HG03575 (cell line): Measurements from ENCODE around the gene MAD1L1.

Source experiments
- ATAC-seq: cut with Tn5 transposase; IDR thresholded peaks from one replicate; pipeline ENCODE4 v1.9.1; 2021; ENCODE audit not compliant: unreplicated experiment, insufficient number of reproducible peaks, low FRiP score; ENCODE audit errors: extremely low read depth

The MAD1L1 gene

DNA sequence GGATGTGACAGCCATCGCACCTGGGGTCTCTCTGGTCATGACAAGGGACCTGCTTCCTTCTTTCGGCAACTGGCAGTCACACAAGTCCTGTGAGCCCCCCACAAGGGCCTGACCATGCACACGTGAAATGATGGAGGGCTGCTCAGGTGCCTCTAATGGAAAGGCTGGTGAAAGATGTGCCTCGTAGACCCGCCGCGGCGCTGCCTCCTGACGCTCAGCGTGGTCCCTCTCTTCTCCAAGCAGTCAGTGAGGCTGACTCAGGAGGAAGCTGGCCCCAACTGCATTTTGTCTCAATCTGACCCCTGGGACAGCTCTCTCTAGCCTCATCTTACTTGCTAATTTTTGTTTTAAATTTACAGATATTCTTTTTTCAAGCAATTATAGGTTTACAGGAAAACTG, 100.9 kb downstream of the MAD1L1 start:
- no peak for ATAC-seq

DNA sequence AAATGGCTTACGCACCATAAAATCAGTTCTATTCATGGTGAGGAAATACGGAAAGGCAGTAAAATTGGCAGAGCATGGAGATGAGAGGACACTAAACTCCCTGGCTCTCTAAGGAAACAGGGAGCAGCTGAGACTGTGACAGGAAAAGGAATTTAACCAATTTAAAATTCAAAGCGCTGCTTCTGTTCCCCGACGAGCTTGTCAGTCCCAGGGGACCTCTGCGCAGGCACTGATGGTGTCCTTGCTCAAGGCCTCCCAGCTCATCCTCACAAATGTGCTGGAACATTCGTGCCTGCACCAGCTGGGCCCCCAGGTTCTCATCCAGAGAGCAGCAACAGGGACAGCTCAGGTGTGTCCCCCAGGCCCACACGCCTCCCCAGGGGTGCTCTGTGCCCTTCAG, 101.4 kb downstream of the MAD1L1 start:
- ATAC-seq = no peak

DNA sequence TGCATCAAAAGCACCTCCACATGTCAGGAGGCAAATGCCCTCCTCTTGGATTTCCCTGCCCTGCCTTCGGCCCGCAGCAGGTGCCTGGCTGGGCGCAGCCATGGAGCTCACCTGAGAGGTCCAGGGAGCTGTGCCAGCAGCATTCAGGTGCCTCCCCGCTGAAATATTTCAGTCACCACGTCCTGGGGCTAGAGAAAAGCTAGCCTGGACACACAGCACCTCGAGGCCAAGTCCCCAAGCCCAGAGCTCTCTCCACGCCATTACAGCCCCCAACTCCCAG, 102.7 kb downstream of the MAD1L1 start:
- no peak for ATAC-seq

DNA sequence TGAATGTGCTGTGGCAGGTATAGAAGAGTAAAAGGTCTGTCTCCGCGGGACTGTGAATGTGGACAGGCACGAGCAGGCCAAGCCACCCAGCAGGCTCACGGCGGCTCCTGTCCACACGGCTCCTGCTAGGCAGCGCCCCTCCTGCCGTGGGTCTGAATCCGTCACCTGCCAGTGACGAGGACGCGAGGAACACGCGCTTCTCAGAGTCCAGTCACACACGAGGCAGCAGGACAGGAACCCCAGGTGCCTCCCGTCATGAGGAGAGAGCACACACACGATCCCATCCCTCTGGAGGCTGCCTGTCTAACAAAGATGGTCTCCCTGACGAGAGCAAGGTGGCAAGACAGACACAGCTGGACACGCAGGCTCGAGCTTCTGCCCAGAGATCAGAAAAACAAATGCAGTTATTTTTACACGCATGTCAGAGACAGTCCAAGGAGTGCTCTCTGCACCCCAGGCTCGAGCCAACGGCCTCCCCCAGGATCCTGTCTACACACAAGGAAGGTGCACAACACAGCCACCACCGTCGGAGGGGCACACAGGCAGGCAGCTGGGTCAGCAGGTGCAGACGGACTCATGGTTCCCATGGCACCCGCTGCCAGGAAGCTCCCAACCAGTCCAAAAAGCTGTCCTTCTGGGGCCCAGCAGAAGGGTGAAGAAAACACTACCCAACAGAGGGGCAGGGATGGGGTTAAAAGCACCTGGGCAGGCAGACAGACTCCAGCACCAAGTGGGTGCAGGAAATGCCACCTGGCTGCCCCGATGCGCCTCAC, 103.2 kb downstream of the MAD1L1 start:
- ATAC-seq = no peak

DNA sequence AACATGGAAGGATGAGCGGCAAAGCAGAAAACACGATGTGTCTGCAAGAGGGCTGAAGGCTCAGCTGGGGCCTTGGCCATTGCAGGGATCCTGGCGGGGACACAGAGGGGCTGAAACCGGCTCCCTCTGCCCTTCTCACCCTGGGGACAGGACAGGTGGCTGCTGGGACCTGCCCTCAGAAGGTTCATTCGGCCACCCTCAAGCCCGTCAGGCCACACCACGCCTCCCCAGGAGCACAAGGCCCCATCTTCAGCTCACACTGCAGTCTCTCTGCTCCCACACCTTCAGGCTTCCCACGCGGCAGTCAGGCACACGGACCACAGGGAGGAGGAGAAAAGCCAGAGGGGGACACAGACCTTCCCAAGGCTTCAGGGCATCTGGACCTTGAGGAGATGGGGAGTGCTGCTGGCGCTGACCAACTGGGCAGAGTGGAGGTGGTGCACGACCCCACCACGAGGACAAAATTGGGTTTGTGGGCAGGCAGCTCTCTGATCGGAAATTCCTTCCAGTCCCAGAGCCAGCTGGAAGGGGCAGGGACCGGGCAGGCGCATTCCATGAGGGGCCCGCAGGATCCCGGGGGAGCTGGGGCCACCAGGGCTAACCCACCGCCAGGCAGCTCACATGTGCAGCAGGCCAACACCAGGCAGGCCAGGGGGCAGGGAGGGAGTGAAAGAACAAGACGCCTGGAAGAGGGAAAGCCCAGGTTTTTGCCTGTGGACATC, 104.0 kb downstream of the MAD1L1 start:
- no peak for ATAC-seq

DNA sequence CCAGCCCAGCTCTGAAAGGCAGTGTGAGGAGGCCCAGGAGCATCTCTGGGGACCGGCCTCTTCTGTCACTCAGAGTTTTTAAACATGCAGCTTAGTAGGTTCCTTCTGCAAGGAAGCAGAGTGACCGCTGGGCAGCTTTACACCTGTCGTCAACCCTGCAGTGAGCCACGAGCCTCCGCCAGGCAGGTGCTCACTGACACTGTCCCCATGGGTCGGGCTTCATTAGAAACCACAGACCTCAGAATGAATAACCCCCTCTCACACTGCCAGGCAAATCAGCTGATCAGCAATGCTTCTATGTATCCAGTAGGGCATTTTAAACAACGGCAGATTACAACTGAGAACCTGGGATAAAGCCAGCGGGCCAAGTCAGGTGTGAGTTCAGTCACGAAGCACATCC, 106.1 kb downstream of the MAD1L1 start:
- no peak for ATAC-seq

DNA sequence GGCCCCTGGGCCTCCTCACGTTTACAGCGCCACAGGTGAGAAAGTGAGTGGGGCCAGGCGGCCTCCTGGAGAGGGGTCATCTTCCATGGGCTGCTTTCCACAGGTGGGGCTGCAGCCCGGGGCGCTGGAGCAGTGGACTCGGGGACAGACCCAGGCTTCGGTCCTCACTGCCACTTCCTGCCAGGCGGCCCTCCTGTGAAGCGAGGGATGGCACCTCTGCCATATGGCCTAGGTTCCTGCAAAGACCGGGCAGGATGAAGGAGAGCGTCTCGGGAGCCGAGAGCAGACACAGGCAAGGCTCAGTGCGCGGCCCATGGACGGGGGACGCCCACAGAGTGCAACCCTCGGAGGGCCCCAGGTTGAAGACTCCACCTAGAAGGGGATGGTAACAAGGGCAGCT, 106.8 kb downstream of the MAD1L1 start:
- no peak for ATAC-seq

DNA sequence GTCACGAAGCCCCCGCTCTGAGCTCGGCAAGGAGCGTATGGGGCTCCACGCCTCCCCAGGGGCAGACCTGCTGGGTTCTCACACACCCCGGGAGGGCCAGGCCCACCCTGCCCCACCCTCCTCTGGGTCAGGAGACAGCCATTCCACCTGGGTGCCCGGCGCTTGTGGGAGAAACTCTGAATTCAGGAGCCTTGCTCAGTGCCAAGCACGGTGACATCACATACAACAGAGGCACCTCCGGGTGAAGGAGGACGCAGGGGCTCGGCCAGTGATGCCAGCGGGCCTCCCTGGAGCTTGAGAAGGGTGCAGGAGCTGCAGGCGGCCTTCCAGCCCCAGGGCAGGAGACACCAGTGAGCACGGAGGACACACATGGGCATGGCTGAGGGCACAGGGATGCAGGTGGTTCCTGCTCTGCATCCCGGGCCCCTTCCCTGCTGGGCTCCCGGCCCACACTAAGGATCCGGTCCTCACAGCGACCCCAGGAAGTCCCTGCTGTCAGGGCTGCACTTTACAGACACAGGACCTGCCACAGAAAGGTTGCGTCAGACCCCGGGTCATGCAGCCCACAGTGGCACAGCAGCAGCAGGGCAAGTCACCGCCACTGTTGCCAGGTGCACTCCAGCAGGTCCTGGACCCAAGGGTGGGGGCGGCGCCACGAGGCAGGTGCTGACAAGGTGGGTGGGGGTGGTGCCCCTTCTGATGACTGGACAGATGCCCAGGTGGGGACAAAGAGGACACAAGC, 108.0 kb downstream of the MAD1L1 start:
- no peak for ATAC-seq

DNA sequence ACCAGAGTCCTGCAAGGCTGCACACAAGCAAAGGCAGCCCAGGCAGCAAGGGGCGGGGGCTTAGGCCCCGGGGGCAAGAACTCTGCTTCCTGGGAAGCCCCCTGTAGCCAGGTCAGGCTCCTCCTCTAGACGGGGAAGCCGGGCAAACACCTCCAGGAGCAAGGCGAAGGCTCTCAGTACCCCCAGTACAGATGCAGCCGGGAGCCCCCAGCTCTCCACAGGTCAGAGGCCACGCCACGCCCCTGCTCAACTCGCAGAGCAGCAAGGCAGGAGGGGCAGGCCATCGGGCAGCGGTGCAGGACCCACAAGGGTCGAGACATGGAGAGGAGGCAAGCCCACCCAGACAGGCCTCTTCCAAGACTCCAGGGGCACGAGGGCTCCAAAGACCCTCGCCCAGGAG, 108.8 kb downstream of the MAD1L1 start:
- no peak for ATAC-seq

DNA sequence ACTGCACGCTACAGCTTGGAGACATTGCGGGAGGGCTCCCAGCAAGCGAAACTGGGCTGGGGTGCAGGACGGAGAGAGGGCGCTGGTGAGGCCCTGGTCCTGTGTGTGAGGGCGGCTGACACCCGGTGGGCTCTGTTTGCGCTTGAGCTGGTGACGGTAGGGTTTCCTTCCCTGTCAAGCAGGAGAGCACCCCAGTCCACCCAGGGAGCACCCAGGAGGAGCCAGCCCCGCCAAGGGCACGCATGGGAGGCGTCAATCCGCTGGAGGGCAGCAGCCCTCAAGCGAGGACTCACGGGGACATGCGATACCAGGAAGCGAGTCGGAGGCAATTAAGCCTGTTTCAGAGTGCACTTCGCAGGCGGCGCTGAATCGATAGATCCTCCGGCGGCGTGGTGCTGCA, 109.4 kb downstream of the MAD1L1 start:
- ATAC-seq = no peak

DNA sequence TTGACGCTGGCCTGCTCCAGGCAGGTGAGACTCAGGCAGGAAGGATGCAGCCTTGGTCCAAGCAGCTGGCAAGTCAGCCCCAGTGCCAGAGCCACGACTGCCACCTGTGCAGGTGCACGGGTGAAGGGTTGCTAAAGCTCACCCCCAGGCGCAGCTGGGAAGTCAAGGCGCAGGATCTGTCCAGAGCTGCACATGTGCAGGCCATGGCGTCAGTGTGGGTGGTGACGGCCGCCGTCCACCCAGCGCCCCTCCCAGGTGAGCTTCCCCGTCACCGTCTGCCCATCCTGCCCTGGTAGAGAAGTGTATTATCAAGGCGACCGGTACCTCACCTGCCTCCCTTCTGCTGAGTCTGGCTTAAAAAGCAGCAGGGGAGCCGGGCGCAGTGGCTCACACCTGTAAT, 110.1 kb downstream of the MAD1L1 start:
- ATAC-seq = no peak

DNA sequence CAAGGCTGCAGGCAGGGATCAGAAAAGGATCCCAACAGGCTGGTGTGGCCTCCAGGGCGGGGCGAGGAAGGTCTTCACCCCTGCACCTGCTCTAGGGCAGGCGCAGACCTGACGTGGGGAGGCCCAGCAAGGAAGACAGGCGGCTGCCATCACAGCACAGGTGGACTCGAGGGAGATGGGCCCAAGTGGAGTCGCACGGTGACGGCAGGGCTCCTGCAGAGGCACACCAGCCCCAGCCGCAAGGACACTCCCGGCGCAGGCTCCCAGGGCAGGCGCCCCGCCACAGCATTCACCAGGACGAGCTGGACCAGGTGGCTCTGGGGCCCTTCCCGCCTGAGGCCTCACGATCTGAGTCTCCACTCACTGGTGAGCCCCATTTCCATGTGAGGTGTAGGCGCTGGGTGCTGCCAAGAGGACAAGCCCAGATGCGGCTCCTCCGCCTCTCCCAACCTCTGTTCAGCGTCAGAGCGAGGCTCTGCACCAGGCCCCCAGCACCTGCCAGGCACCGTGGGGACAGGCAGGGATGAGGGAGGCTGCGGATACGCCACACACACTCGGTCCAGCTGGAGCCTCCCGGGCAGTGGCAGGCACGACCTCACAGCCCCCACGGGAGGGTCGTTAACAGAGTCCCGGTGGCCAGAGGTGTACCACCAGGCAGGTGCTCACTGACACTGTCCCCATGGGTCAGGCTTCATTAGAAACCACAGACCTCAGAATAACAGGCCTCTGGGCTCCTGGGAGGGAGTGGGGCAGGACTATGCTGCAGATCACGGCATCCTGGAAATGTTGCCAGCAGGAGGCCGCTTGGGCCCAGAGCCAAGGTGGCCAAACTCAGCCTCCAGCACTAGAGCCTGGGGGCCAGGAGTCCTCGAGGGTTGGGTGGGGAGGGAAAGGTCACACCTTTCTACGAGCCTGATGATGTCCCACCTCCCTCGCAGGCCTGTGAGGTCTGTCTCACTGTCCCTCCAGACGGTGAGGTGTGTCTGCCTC, 111.6 kb downstream of the MAD1L1 start:
- ATAC-seq = no peak

DNA sequence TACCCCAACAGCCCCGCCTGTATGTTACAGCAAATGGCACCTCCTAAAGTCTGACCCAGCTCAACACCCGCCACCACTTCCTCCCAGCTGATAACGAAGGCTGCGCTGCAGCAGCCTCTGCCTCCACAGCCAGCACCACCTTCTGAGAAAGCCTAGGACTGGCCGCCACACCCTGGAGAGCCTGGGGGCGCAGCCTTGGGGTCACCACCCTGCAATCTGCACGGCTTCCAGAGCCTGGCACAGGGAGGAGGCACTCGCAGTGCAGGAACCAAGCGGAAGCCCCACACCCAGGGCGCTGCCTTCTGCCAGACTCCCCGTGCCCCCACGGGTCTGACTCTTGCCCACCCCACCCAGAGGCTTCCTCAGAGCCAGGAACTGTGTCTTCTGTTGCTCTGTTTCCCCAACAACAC, 112.5 kb downstream of the MAD1L1 start:
- ATAC-seq = no peak

DNA sequence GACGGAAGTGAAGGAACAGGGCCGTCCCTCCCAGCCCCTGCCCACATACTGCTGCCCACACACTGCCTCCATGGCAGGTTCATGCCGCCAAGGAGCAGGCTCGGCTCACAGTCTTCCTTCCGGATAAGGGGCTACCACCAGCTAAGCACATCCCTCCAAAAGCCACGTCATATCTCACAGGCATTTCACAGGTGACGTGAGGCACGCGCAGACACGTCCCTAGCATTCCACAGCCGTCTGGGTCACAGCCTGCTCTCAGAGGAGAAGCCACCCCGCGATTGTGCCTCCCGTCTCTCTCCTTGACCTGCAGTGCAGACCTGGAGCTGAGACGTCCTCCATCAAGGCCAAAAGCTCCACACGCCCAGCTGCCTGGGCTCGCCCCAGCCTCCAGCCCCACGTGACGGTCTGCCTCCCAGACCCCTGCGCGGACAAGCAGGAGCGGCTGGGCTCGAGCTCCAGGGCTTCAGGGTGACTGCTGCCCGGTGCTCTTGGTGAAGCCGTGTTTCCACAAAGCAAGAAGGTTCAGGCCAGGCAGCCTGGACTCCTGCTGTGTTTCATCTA, 114.0 kb downstream of the MAD1L1 start:
- no peak for ATAC-seq

DNA sequence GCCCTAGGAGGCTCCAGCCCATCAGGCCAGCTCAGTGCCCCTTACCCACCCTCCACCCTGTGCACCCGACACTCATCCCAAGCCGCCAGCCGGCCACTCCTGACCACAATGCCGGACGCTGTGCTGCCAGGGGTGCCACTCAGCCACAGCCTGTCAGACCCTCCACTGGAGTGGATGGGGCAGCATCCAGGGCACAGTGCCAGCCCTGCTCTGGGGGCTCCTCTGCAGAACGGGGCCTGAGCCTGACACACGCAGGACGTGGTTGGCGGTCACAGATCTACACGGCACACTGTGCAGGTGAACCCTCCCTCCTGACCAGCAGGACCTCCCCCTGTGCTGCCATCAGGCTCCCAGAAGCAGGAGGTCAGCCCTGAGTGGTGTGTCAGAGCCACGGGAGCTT, 114.7 kb downstream of the MAD1L1 start:
- no peak for ATAC-seq

DNA sequence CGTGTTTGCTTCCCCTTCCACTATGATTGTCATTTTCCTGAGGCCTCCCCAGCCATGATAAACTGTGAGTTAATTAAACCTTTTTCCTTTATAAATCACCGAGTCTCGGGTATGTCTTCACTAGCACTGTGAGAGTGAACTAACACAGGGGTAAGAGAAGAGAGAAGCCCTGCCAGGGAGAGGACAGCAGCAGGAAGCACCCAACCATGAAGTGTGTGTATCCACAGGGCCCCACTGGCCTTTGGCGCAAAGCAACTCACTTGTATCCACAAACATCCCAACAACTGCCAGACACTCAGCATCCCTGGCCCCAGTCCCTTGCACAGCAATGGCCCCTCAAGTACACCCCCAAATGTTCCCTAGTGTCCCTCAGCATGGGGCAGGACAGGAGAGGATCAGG, 115.1 kb downstream of the MAD1L1 start:
- ATAC-seq = no peak

DNA sequence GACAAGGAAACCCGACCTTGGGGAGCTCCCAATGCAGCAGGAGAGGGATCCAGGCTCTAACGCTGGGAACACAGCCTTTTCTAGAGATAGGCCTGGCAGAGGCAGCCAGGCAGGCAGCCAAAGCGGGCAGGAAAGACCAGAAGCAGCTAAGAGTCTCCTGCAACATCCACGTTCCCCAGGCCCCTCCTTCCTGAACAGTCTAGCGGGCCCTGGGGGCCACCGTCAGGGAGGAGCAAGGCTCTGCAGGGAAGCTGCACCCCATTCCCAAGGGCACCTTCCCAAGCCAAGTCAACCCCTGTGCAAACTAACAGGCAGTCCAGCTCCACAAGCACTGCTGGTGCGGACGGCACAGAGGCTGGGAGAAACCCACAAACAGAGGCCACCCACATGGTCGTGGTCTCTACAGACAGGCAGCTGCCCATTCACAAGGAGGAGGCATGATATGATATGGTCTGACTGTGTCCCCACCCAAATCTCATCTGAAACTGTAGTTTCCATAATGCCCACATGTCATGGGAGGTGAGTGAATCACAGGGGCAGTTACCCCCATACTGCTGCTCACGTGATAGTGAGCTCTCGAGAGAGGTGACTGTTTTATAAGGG, 115.7 kb downstream of the MAD1L1 start:
- no peak for ATAC-seq

DNA sequence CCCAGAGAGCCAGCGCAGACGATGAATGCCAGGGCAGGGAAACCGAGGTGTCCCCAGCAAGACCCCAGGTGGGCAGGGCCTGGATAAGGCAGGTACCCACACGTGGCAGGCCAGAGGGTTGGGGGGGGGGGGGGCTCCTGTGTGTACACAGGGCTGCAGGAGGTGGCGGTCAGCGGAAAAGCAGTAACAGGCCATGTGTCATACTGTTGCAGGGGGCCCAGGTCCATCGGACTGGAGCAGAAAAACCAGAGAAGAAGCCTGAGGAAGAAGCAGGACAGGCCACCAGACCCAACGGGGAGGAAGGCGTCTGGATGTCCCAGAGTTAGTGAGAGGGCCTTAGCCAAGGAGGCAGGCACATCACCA, 116.3 kb downstream of the MAD1L1 start:
- no peak for ATAC-seq
